ENCODE measurements around the gene WFIKKN1. TPM values are rescaled to one million over a fixed set of nuclear protein-coding genes. Genes with fewer than 3 reads are reported as not detected.

Gene WFIKKN1
- total and polyA plus RNA-seq, 7 donors: 0.30 to 2.0 (median 0.36) TPM

DNA sequence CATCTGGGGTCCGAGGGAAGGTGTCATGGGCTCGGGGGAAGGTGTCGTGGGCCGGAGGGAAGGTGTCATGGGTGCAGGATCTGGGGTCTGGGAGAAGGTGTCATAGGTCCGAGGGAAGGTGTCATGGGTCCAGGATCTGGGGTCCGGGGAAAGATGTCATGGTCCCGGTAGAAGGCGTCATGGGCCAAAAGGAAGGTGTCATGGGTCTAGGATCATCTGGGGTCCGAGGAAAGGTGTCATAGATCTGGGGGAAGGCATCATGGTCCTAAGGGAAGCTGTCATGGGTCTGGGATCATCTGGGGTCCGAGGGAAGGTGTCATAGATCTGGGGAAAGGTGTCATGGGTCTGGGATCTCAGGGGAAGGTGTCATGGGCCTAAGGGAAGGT is 40.0 kb upstream of the WFIKKN1 start:
- Histone ChIP-seq H3K4me1 (peaks cover 68% of the 10 kb centered on the region), H3K36me3 (ENCODE audit: insufficient read depth in 1 of 2, low read depth in 1 of 2) (peaks cover 0 to 4% of the 10 kb centered on the region in 2 donors), H3K27ac (peak overlapping the region; percentile 95), H3K27me3 (ENCODE audit: insufficient read depth in 3 of 3, low read length in 2 of 3) (no peaks in the 10 kb centered on the region), H3K9me3 (no peaks in the 10 kb centered on the region), H3K4me3 (peak overlapping the region; percentile 96)
- DNase-seq (no peak), ATAC-seq (no peak)
- TF ChIP-seq, protein P1, sequence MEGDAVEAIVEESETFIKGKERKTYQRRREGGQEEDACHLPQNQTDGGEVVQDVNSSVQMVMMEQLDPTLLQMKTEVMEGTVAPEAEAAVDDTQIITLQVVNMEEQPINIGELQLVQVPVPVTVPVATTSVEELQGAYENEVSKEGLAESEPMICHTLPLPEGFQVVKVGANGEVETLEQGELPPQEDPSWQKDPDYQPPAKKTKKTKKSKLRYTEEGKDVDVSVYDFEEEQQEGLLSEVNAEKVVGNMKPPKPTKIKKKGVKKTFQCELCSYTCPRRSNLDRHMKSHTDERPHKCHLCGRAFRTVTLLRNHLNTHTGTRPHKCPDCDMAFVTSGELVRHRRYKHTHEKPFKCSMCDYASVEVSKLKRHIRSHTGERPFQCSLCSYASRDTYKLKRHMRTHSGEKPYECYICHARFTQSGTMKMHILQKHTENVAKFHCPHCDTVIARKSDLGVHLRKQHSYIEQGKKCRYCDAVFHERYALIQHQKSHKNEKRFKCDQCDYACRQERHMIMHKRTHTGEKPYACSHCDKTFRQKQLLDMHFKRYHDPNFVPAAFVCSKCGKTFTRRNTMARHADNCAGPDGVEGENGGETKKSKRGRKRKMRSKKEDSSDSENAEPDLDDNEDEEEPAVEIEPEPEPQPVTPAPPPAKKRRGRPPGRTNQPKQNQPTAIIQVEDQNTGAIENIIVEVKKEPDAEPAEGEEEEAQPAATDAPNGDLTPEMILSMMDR (IDR thresholded peaks at IDR 0.05): no peak
- WGBS, 3 donors: 30 to 37% (median 32%) methylated on average over 10 of the region's 10 CpGs
- intact Hi-C loops (cut with DNase I): loop anchor here (5.0 kb wide), 2 partner anchors 36 to 41 kb away; partner anchors contain the start of gene WFIKKN1 (in 1 of the 2)

DNA sequence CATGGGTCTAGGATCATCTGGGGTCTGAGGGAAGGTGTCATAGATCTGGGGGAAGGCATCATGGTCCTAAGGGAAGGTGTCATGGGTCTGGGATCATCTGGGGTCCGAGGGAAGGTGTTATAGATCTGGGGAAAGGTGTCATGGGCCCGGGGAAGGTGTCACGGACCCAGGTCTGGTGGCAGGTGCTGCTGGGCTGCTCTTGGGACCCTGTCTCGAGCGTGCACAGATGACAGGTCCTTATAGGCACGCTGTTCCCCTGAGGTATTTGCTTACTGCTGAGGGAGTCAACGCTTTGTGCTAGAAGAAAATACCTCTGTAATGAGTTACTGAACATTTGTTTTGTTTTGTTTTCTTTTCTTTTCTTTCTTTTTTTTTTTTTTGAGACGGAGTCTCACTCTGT is 39.6 kb upstream of the WFIKKN1 start:
- H3K4me3 ChIP-seq: peak overlapping the region; percentile 96

DNA sequence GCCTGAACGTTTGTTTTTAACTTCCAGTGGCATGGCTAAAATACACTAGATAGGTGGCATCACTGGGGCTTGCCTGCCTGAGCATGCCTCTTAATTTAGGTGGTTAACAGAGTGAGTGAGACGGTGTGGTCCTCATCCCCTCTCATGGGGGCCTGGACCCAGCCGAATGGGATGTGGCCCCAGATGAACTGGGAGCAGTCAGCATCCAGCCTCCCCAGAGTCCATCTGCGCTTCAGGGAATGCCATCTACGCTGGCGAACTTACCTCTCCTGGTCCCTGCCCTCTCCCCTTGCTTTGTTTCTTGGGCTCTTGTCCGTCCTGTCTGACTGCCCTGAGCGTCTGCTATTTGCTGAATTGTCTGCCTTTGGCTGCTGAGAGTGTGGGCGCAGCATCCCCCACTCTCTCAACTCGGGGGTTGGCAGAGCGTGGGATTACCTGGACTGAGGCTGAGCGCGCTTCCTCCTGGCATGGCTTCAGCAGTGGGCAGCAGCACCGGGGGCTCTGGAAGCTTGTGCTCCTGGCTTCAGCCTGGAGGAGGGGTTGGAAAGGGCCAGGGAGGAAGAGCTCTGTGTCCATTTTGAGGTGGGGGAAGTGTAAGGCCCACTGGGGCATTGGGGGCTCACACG is 38.8 kb upstream of the WFIKKN1 start:
- no peak for DNase-seq
- TF ChIP-seq, protein P1 (IDR thresholded peaks at IDR 0.05): no peak
- intact Hi-C loops (cut with DNase I): loop anchor here (5.0 kb wide), 2 partner anchors 35 to 40 kb away; partner anchors contain the start of gene WFIKKN1 (in 1 of the 2)
- no peaks in the 10 kb centered on the region for H3K27me3 ChIP-seq (ENCODE audit: insufficient read depth in 3 of 3, low read length in 2 of 3)
- ATAC-seq: no peak
- WGBS, 3 donors: 61 to 81% (median 66%) methylated on average over 15 of the region's 15 CpGs
- peak overlapping the region; percentile 96 for H3K4me3 ChIP-seq
- H3K27ac ChIP-seq: peak overlapping the region; percentile 95
- no peaks in the 10 kb centered on the region for H3K9me3 ChIP-seq
- peaks cover 0 to 4% of the 10 kb centered on the region in 2 donors for H3K36me3 ChIP-seq (ENCODE audit: insufficient read depth in 1 of 2, low read depth in 1 of 2)
- H3K4me1 ChIP-seq: peaks cover 66% of the 10 kb centered on the region

More for the DNA sequence above, 39.6 kb upstream of the WFIKKN1 start:
- TF ChIP-seq, protein P1 (IDR thresholded peaks at IDR 0.05): no peak
- DNase-seq (no peak), ATAC-seq (no peak)
- Histone ChIP-seq H3K27ac (peak overlapping the region; percentile 95), H3K4me1 (peaks cover 70% of the 10 kb centered on the region), H3K36me3 (ENCODE audit: insufficient read depth in 1 of 2, low read depth in 1 of 2) (peaks cover 0 to 4% of the 10 kb centered on the region in 2 donors), H3K27me3 (ENCODE audit: insufficient read depth in 3 of 3, low read length in 2 of 3) (no peaks in the 10 kb centered on the region), H3K9me3 (no peaks in the 10 kb centered on the region)
- 70 to 92% (median 77%) methylated on average over 8 of the region's 8 CpGs for WGBS, 3 donors
- intact Hi-C loops (cut with DNase I): loop anchor here (5.0 kb wide), 2 partner anchors 36 to 41 kb away; partner anchors contain the start of gene WFIKKN1 (in 1 of the 2)

DNA sequence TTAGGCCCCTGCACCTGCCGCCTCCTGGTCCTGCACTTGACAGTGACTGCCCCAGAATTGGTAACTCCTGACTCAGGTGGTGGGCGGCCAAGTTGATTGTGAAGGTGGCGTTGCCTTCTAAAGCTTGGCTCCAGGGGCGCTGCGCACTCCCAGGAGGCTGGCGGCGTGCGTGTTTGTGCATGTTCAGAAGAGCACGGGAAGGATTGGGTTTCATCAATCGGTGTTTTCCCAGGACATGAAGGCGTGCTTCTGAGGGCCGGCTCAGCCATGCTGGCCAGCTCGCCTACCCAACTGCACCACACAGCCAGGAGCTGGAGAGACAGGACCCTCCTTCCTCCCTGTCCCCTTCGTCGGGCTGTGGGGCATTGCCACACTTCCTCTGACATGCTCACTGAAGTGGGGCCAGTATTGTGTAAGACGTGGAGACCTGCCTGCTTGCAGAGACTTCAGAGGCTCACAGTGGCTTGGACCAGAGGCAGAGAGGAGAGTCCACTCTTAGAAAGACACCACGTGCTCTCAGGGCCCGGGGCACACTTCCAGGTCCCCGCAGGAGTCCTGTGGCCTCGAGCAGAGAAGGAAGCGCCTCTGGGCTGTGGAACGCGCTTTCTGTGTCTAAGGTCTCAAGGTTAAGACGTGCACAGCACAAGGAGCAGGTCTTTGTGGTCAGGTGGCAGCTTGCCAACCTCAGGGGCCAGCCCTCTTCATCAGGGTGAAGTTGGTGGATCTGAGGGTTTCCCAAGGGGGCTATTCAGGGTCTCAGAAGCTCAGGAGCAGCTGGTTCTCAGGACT is 38.1 kb upstream of the WFIKKN1 start:
- Histone ChIP-seq H3K9me3 (no peaks in the 10 kb centered on the region), H3K4me3 (peak overlapping the region; percentile 96), H3K36me3 (ENCODE audit: insufficient read depth in 1 of 2, low read depth in 1 of 2) (peaks cover 0 to 4% of the 10 kb centered on the region in 2 donors), H3K4me1 (peaks cover 59% of the 10 kb centered on the region), H3K27ac (peak overlapping the region; percentile 95), H3K27me3 (ENCODE audit: insufficient read depth in 3 of 3, low read length in 2 of 3) (no peaks in the 10 kb centered on the region)
- DNase-seq (peak; percentile 74 to 89), ATAC-seq (peak; percentile 32 to 59 (median 53))
- TF ChIP-seq, protein P1 (IDR thresholded peaks at IDR 0.05): peak; percentile 47
- intact Hi-C loops (cut with DNase I): loop anchor here (5.0 kb wide), 2 partner anchors 35 to 40 kb away; partner anchors contain the start of gene WFIKKN1 (in 1 of the 2)
- WGBS, 3 donors: 25 to 50% (median 28%) methylated on average over 24 of the region's 24 CpGs

Measured in psoas muscle (tissue), 8 donors.